Suprapubic skin (tissue), 4 donors: ENCODE data around the gene ZRANB1. TPM values are rescaled to one million over a fixed set of nuclear protein-coding genes. Genes with fewer than 3 reads are reported as not detected.

Source experiments
- DNase-seq, 2 donors: peaks; one replicate each; pipeline ENCODE4 v3.0.0-alpha.2; 2019; ENCODE audit warnings: low spot score in 2 of 2
- H3K27ac ChIP-seq: fragments of 200-600 bp; sonication (generic); one replicate; pipeline ENCODE4 v1.5.1; 2019
- H3K27me3 ChIP-seq: fragments of 200-600 bp; sonication (generic); one replicate; pipeline ENCODE4 v1.5.1; 2019
- H3K36me3 ChIP-seq: fragments of 200-600 bp; sonication (generic); one replicate; pipeline ENCODE4 v1.5.1; 2019
- H3K4me1 ChIP-seq: fragments of 200-600 bp; sonication (generic); one replicate; pipeline ENCODE4 v1.5.1; 2019
- H3K4me3 ChIP-seq: fragments of 200-600 bp; sonication (generic); one replicate; pipeline ENCODE4 v1.5.1; 2019; ENCODE audit warnings: mild to moderate bottlenecking
- H3K9me3 ChIP-seq: fragments of 200-600 bp; sonication (generic); one replicate; pipeline ENCODE4 v1.5.1; 2019
- EP300 ChIP-seq: sonication (generic); formaldehyde crosslinking; IDR thresholded peaks from one replicate; pipeline ENCODE4 v1.6.1; 2017; ENCODE audit warnings: antibody characterized with exemption
- POLR2A ChIP-seq, 2 donors: fragments of 450-650 bp; IDR thresholded peaks; one replicate each; pipeline ENCODE4 v1.6.1; 2017; ENCODE audit warnings: antibody characterized with exemption in 2 of 2, mild to moderate bottlenecking in 2 of 2, moderate library complexity in 2 of 2
- POLR2AphosphoS5 ChIP-seq, 3 donors: sonication (generic); formaldehyde crosslinking; IDR thresholded peaks; one replicate each; pipeline ENCODE4 v1.6.1; 2017; ENCODE audit warnings: antibody characterized with exemption in 3 of 3
- WGBS: methylation state at CpG from one replicate; pipeline ENCODE4 v1.1.5; 2018; 5-methylcytosine and 5-hydroxymethylcytosine counted together
- total RNA-seq, 4 donors: library from RNA; depleted of rRNA; stranded (reverse); fragments of >200 nt; gene quantifications; one replicate each; pipeline ENCODE4 v1.1.0, GENCODE V29; 2016
- TF ChIP-seq, protein P1 (sequence below), 2 donors: fragments of 200-600 bp in 1 of 2; fragments of 450-650 bp in 1 of 2; sonication (generic) in 1 of 2; IDR thresholded peaks; one replicate each; pipeline ENCODE4 v1.5.1; 2016 to 2019; ENCODE audit warnings: antibody characterized with exemption in 2 of 2, mild to moderate bottlenecking in 1 of 2, moderate library complexity in 1 of 2

ZRANB1 gene
- total RNA-seq, 4 donors from 2014 or later, result 21.2 to 37.9 (median 30.2) TPM

DNA sequence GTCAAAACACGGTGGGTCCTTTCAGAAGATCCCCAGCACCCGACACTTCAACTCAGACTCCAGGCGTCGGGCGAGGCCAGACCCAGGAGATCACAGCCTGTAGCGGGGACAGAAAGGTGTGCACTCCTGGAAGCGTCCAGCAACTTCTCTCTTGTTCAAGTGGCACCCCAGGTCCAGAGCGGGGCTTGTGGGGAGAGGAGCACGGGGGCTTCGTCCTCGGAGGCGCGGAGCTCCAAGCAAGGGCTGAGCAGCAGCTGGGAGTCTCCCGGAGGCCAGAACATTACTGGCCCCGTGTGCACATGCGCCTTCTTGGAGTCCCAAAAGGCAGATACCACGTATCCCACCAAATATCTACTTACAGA lies 54.9 kb downstream of the ZRANB1 start:
- no peaks in the 10 kb centered on the region for H3K27me3 ChIP-seq
- no peak overlapping the region for H3K4me3 ChIP-seq
- 91% methylated on average over 17 of the region's 17 CpGs for WGBS
- no peak overlapping the region for H3K27ac ChIP-seq
- peaks cover 76% of the 10 kb centered on the region for H3K36me3 ChIP-seq
- peaks cover 39% of the 10 kb centered on the region for H3K4me1 ChIP-seq
- TF ChIP-seq POLR2AphosphoS5 (IDR thresholded peaks at IDR 0.05) (no peak), POLR2A (IDR thresholded peaks at IDR 0.05) (no peak)
- no peaks in the 10 kb centered on the region for H3K9me3 ChIP-seq
- peak in 1 of 2 donors; percentile 65 for DNase-seq

DNA sequence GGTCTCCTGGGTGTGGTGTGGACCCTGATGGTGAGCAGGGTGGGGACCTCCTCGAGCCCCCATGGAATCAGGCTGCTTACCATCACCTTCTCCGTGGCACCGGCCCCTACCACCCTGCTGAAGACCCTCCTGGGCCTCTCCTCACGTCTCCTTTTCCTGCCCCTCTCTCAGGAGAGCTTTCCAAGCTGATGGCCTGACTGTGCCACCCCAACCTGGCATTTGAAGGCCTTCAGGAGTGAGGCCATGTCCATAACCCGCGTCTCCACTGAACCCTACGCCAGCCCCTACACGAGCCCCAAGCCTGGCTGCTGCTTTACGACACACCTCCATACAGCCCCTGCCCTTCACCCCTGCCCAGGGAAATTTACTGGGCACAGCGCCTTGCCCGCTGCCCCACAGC lies 55.4 kb downstream of the ZRANB1 start:
- no peak overlapping the region for H3K27ac ChIP-seq
- no peaks in the 10 kb centered on the region for H3K9me3 ChIP-seq
- H3K36me3 ChIP-seq, result peaks cover 75% of the 10 kb centered on the region
- DNase-seq, result no peak
- TF ChIP-seq POLR2AphosphoS5 (IDR thresholded peaks at IDR 0.05) (no peak), POLR2A (IDR thresholded peaks at IDR 0.05) (no peak), EP300 (no peak)
- TF ChIP-seq, protein P1, sequence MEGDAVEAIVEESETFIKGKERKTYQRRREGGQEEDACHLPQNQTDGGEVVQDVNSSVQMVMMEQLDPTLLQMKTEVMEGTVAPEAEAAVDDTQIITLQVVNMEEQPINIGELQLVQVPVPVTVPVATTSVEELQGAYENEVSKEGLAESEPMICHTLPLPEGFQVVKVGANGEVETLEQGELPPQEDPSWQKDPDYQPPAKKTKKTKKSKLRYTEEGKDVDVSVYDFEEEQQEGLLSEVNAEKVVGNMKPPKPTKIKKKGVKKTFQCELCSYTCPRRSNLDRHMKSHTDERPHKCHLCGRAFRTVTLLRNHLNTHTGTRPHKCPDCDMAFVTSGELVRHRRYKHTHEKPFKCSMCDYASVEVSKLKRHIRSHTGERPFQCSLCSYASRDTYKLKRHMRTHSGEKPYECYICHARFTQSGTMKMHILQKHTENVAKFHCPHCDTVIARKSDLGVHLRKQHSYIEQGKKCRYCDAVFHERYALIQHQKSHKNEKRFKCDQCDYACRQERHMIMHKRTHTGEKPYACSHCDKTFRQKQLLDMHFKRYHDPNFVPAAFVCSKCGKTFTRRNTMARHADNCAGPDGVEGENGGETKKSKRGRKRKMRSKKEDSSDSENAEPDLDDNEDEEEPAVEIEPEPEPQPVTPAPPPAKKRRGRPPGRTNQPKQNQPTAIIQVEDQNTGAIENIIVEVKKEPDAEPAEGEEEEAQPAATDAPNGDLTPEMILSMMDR (IDR thresholded peaks at IDR 0.05), result no peak
- H3K4me3 ChIP-seq, result no peak overlapping the region
- H3K4me1 ChIP-seq, result peaks cover 42% of the 10 kb centered on the region
- WGBS, result 92% methylated on average over 10 of the region's 11 CpGs
- no peaks in the 10 kb centered on the region for H3K27me3 ChIP-seq

DNA sequence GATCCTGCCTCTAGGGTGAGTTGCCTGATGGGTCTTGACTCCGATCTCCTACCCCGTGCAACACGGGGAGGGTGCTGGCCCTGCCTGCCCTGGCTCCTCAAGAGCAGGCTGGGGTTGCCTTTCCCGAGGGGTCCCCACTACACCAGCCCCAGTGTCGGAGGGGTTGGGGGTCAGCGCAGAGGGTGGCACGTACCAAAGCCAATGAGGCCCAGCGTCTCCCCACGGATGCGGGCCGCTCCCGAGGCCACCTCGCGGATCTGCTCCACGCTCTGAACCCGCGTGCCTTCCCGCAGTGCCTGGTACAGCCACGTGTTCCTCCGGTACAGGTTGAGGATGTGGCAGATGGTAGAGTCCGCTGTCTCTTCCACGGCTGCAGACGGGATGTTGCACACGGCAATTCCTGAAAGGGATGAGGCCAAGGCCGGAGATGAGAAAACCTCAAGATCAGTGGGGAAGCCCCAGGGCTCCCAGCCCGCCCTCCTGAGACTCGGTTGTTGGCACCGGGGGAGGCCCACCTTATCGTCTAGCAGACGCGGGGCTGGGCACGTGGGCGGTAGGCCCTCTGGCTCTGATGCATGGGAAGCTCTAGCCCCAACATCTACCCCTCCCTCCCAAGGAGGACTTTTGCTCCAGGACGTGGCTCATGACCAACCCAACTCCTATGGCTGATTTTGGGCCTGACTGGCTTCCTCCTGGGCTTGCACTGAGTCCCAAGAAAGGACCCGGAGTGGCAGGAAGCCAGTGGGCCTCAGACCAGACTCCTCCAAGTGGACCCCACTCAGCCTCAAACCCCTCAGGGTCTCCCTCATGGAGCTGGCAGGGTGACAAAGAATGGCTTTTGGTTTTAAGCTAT lies 56.1 kb downstream of the ZRANB1 start:
- no peaks in the 10 kb centered on the region for H3K27me3 ChIP-seq
- DNase-seq, result peak; percentile 62 to 80
- WGBS, result 99% methylated on average over 16 of the region's 35 CpGs
- peaks cover 76% of the 10 kb centered on the region for H3K36me3 ChIP-seq
- H3K4me3 ChIP-seq, result no peak overlapping the region
- no peak for TF ChIP-seq POLR2A (IDR thresholded peaks at IDR 0.05)
- TF ChIP-seq, protein P1 (IDR thresholded peaks at IDR 0.05), result no peak
- no peak for TF ChIP-seq EP300
- no peak for TF ChIP-seq POLR2AphosphoS5 (IDR thresholded peaks at IDR 0.05)
- H3K27ac ChIP-seq, result peak overlapping the region; percentile 74
- H3K9me3 ChIP-seq, result no peaks in the 10 kb centered on the region
- H3K4me1 ChIP-seq, result peaks cover 42% of the 10 kb centered on the region

DNA sequence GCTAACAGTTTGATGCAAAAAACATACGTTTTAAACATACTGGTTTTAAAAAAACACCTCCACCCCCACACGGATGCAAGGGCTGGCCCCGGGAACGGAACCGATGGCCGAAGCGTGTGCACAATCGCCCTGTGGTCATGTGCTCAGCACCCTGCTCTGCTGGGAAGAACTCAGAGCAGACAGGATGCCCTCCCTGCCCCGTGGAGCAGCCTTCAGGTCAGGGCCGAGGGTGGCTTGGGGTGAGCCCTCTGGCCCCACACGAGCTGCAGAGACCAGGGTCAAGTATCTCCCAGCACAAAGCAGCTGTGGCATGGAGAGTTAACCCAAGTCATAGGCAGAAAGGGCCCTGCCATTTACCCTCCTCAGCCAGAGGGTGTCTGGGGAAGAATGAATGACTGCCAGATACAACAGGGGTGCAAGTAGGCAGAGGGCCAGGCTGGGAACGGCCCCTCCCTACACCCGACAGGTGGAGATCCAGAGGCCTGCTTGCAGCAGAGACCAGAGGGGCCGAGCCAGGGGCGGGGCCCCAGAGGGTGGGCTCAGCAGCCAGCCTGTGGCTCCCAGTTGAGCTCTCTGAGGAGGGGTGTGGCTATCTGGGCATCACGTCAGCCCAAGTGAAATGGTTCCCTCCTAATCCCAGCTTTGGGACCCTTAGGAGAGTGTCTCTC lies 56.8 kb downstream of the ZRANB1 start:
- no peaks in the 10 kb centered on the region for H3K9me3 ChIP-seq
- peak; percentile 61 to 78 for DNase-seq
- WGBS, result 71% methylated on average over 16 of the region's 16 CpGs
- TF ChIP-seq, protein P1 (IDR thresholded peaks at IDR 0.05), result no peak
- TF ChIP-seq EP300 (no peak), POLR2A (IDR thresholded peaks at IDR 0.05) (no peak), POLR2AphosphoS5 (IDR thresholded peaks at IDR 0.05) (no peak)
- H3K27ac ChIP-seq, result peak overlapping the region; percentile 74
- H3K4me3 ChIP-seq, result no peak overlapping the region
- no peaks in the 10 kb centered on the region for H3K27me3 ChIP-seq
- H3K36me3 ChIP-seq, result peaks cover 72% of the 10 kb centered on the region
- H3K4me1 ChIP-seq, result peaks cover 43% of the 10 kb centered on the region

DNA sequence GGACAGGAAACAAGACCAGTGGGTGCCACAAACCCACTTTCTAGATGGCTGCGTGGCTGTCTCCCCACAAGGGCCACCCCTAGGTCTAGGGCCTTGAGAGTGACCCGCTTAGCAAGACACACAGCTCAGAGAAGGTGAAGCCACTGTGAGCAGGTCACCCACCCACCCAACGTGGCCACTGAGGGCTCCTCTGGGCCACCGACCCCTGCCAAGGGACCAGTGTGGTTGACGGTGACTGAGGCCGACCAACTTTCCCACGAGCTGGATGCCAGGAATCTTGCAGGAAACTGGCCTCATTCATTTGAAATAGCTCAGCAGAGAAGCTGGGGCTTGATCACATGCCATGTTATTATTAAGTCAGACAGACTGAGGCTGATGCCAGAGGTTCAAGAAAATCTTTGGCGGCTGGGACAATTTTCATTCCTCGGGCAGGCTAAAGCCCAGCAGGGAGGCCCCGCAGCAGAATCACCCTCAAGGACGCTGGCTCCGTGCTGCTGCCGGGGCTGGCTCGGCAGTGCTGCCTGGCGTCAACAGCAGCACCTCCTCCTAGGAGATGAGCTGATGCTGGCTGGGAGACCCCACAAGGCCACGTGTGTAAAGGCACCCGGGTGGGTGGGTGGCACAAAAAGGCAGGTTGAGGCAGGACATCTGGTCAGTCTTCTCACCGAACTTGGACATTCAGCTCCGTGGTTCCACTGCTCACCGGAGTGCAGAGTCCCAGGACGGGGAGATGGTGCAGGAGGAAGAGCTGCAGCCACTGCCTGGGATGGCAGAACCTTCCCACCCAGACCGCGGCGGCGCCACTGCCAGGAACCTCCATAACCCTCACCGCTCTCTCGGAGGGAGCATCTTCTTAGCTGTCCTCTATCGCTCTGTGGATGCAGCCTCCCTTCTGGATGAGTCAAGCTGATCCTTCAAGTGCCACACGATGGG lies 57.8 kb downstream of the ZRANB1 start:
- H3K27ac ChIP-seq, result peak overlapping the region; percentile 74
- no peaks in the 10 kb centered on the region for H3K27me3 ChIP-seq
- WGBS, result 34% methylated on average over 14 of the region's 29 CpGs
- no peaks in the 10 kb centered on the region for H3K9me3 ChIP-seq
- peaks cover 43% of the 10 kb centered on the region for H3K4me1 ChIP-seq
- no peak overlapping the region for H3K4me3 ChIP-seq
- peak; percentile 71 to 80 for DNase-seq
- H3K36me3 ChIP-seq, result peaks cover 66% of the 10 kb centered on the region
- TF ChIP-seq, protein P1 (IDR thresholded peaks at IDR 0.05), result no peak
- TF ChIP-seq POLR2AphosphoS5 (IDR thresholded peaks at IDR 0.05), result no peak
- TF ChIP-seq EP300, result no peak
- TF ChIP-seq POLR2A (IDR thresholded peaks at IDR 0.05), result no peak
